ENCODE results near the gene ARID1B. TPM values are rescaled to one million over a fixed set of nuclear protein-coding genes. Genes with fewer than 3 reads are reported as not detected.

Gene ARID1B
- total RNA-seq, 6 experiments from 2014 or later = 32.5 to 44.3 (median 36.5) TPM

GRCh38 chr6:156912431-156912830, 135.3 kb downstream of the ARID1B start:
- DNase-seq = no peak
- no peaks in the 10 kb centered on the region; the same call in none of the 2 replicates for H3K27me3 Mint-ChIP-seq (ENCODE audit: insufficient read depth)
- H3K4me1 Mint-ChIP-seq (ENCODE audit: low read depth) = peaks cover 30% of the 10 kb centered on the region
- TF ChIP-seq, protein P1, sequence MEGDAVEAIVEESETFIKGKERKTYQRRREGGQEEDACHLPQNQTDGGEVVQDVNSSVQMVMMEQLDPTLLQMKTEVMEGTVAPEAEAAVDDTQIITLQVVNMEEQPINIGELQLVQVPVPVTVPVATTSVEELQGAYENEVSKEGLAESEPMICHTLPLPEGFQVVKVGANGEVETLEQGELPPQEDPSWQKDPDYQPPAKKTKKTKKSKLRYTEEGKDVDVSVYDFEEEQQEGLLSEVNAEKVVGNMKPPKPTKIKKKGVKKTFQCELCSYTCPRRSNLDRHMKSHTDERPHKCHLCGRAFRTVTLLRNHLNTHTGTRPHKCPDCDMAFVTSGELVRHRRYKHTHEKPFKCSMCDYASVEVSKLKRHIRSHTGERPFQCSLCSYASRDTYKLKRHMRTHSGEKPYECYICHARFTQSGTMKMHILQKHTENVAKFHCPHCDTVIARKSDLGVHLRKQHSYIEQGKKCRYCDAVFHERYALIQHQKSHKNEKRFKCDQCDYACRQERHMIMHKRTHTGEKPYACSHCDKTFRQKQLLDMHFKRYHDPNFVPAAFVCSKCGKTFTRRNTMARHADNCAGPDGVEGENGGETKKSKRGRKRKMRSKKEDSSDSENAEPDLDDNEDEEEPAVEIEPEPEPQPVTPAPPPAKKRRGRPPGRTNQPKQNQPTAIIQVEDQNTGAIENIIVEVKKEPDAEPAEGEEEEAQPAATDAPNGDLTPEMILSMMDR (IDR thresholded peaks at IDR 0.05) = no peak
- peaks cover 8% of the 10 kb centered on the region for H3K36me3 Mint-ChIP-seq (ENCODE audit: low read depth)
- H3K4me3 Mint-ChIP-seq = no peak overlapping the region
- H3K9me3 Mint-ChIP-seq = no peaks in the 10 kb centered on the region
- no peak overlapping the region; the same call in 1 of the 2 replicates for H3K27ac Mint-ChIP-seq

GRCh38 chr6:156914181-156914580, 137.0 kb downstream of the ARID1B start:
- peaks cover 31% of the 10 kb centered on the region for H3K4me1 Mint-ChIP-seq (ENCODE audit: low read depth)
- no peaks in the 10 kb centered on the region; the same call in none of the 2 replicates for H3K27me3 Mint-ChIP-seq (ENCODE audit: insufficient read depth)
- no peak overlapping the region for H3K4me3 Mint-ChIP-seq
- no peaks in the 10 kb centered on the region for H3K9me3 Mint-ChIP-seq
- peaks cover 8% of the 10 kb centered on the region for H3K36me3 Mint-ChIP-seq (ENCODE audit: low read depth)
- TF ChIP-seq, protein P1 (IDR thresholded peaks at IDR 0.05) = no peak
- H3K27ac Mint-ChIP-seq = no peak overlapping the region
- DNase-seq = no peak

- no peak for DNase-seq
- TF ChIP-seq, protein P1 (IDR thresholded peaks at IDR 0.05) = no peak
- Mint-ChIP-seq H3K36me3 (ENCODE audit: low read depth) (peaks cover 8% of the 10 kb centered on the region), H3K27ac (no peak overlapping the region), H3K4me3 (no peak overlapping the region), H3K4me1 (ENCODE audit: low read depth) (peaks cover 43% of the 10 kb centered on the region), H3K27me3 (ENCODE audit: insufficient read depth) (no peaks in the 10 kb centered on the region; the same call in none of the 2 replicates), H3K9me3 (no peaks in the 10 kb centered on the region)
Measured at GRCh38 chr6:156916130-156916801, 139.1 kb downstream of the ARID1B start.

- Mint-ChIP-seq H3K27me3 (ENCODE audit: insufficient read depth) (no peaks in the 10 kb centered on the region; the same call in none of the 2 replicates), H3K4me3 (no peak overlapping the region), H3K36me3 (ENCODE audit: low read depth) (peaks cover 7% of the 10 kb centered on the region), H3K27ac (peak overlapping the region; percentile 0; the same call in 1 of the 2 replicates), H3K4me1 (ENCODE audit: low read depth) (peaks cover 50% of the 10 kb centered on the region), H3K9me3 (no peaks in the 10 kb centered on the region)
- TF ChIP-seq, protein P1 (IDR thresholded peaks at IDR 0.05) = no peak
- no peak for DNase-seq
Measured at GRCh38 chr6:156917213-156917612, 140.0 kb downstream of the ARID1B start.

- peaks cover 42% of the 10 kb centered on the region for H3K4me1 Mint-ChIP-seq (ENCODE audit: low read depth)
- no peaks in the 10 kb centered on the region for H3K9me3 Mint-ChIP-seq
- no peaks in the 10 kb centered on the region for H3K36me3 Mint-ChIP-seq (ENCODE audit: low read depth)
- TF ChIP-seq, protein P1 (IDR thresholded peaks at IDR 0.05) = no peak
- H3K4me3 Mint-ChIP-seq = no peak overlapping the region
- DNase-seq = no peak
- no peaks in the 10 kb centered on the region; the same call in none of the 2 replicates for H3K27me3 Mint-ChIP-seq (ENCODE audit: insufficient read depth)
- no peak overlapping the region for H3K27ac Mint-ChIP-seq
Measured at GRCh38 chr6:156918647-156919046, 141.5 kb downstream of the ARID1B start.
